Measurements from ENCODE around the gene CCDC63. TPM values are rescaled to one million over a fixed set of nuclear protein-coding genes. Genes with fewer than 3 reads are reported as not detected.

CCDC63 gene
- total RNA-seq, 2 experiments from 2014 or later, result not detected

DNA sequence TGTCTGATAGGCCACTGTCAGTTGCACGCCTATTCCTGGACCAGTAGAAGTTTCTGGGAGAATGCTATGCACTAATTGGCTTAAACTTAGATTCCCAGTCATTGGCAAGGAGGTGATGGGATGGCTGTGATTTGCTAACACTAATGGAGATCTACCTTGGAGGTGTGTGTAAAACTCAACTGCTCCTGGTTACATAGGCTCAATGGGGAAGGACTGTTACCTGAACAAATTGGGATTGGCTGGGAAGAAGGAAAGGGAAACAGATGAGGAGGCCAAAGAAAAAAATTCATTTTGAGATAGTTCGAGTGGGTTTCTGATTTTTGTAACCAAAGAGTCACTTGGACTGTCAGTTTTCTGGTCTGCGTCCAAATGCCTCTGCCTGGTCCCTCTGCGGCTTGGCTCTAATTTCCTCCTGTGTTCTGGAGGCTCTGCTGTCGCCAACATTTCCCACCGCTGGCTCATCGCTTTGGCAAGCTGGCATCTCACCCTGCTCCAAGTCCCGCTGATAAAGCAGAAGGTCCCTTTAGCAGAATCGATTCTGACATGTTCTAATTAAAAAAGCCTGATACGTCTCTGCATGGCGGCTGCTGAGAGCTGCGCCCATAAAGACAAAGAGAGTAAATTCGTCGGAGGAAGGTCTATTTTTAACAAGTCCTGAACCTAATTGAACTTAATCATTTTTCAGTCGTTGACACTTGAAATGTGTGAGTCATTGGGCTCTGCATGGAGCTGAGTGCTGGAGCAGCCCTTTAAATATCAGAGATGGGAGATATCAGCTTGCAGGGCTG lies 2.0 kb upstream of the CCDC63 start:
- Histone ChIP-seq H3K4me2 (ENCODE audit: low read length) (no peak overlapping the region), H3K4me3 (ENCODE audit: low read depth, low read length, poor library complexity, severe bottlenecking) (no peak overlapping the region), H2AFZ (ENCODE audit: low read length) (no peak overlapping the region), H4K20me1 (ENCODE audit: insufficient read depth, low read length) (no peaks in the 10 kb centered on the region), H3K4me1 (ENCODE audit: insufficient read depth, low read length, poor library complexity, severe bottlenecking) (no peaks in the 10 kb centered on the region), H3K27ac (ENCODE audit: low read depth, low read length, poor library complexity, severe bottlenecking) (no peak overlapping the region), H3K79me2 (ENCODE audit: insufficient read depth, low read depth, low read length) (no peaks in the 10 kb centered on the region), H3K9me2 (ENCODE audit: insufficient read depth, low read length) (no peaks in the 10 kb centered on the region), H3K36me3 (ENCODE audit: insufficient read depth, low read length) (no peaks in the 10 kb centered on the region), H3K9me3 (ENCODE audit: low read length) (no peaks in the 10 kb centered on the region)
- POLR2A ChIA-PET, result interaction anchor here (0.6 kb wide), 1 partner anchor 64 kb away, joined by 3 read pairs; no protein-coding TSS in a partner anchor
- no peak for TF ChIP-seq EZH2phosphoT487 (IDR thresholded peaks at IDR 0.05; ENCODE audit: borderline replicate concordance, low read depth, low read length)
- TF ChIP-seq, protein P1, sequence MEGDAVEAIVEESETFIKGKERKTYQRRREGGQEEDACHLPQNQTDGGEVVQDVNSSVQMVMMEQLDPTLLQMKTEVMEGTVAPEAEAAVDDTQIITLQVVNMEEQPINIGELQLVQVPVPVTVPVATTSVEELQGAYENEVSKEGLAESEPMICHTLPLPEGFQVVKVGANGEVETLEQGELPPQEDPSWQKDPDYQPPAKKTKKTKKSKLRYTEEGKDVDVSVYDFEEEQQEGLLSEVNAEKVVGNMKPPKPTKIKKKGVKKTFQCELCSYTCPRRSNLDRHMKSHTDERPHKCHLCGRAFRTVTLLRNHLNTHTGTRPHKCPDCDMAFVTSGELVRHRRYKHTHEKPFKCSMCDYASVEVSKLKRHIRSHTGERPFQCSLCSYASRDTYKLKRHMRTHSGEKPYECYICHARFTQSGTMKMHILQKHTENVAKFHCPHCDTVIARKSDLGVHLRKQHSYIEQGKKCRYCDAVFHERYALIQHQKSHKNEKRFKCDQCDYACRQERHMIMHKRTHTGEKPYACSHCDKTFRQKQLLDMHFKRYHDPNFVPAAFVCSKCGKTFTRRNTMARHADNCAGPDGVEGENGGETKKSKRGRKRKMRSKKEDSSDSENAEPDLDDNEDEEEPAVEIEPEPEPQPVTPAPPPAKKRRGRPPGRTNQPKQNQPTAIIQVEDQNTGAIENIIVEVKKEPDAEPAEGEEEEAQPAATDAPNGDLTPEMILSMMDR (conservative IDR thresholded peaks at IDR 0.05; ENCODE audit: low read length), result no peak
- no TSS peak for BruUV-seq (replicated peaks)
- intact Hi-C loops (cut with micrococcal nuclease; ENCODE audit: unreplicated experiment), result no loop called here
- CTCF ChIA-PET (ENCODE audit: unreplicated experiment), result no interaction called here
- DNase-seq (ENCODE audit: low spot score), result no peak

DNA sequence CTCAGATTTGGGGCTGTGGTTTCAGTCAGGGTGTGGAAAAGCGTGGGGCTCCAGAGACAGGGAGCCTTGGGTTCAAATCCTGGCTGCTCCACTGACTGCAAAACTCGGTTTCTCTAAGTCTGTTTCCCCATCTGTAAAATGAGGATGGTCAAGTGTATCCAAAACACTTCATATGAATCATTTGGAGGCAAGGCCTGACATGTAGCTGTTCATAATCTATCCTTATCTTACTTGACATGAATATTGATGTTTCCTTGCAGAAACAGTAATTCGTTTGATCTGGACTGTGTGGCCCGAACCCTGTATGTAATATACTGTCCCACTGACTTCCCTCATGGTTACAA lies 1.5 kb upstream of the CCDC63 start:
- no peak for DNase-seq (ENCODE audit: low spot score)
- H3K4me3 ChIP-seq (ENCODE audit: low read depth, low read length, poor library complexity, severe bottlenecking), result no peak overlapping the region
- H3K4me2 ChIP-seq (ENCODE audit: low read length), result no peak overlapping the region
- H2AFZ ChIP-seq (ENCODE audit: low read length), result no peak overlapping the region
- POLR2A ChIA-PET, result interaction anchor here (0.6 kb wide), 1 partner anchor 63 kb away, joined by 3 read pairs; no protein-coding TSS in a partner anchor
- TF ChIP-seq, protein P1 (conservative IDR thresholded peaks at IDR 0.05; ENCODE audit: low read length), result no peak
- TF ChIP-seq EZH2phosphoT487 (IDR thresholded peaks at IDR 0.05; ENCODE audit: borderline replicate concordance, low read depth, low read length), result no peak
- no peaks in the 10 kb centered on the region for H3K9me2 ChIP-seq (ENCODE audit: insufficient read depth, low read length)
- CTCF ChIA-PET (ENCODE audit: unreplicated experiment), result no interaction called here
- H3K4me1 ChIP-seq (ENCODE audit: insufficient read depth, low read length, poor library complexity, severe bottlenecking), result no peaks in the 10 kb centered on the region
- no peaks in the 10 kb centered on the region for H3K79me2 ChIP-seq (ENCODE audit: insufficient read depth, low read depth, low read length)
- no peaks in the 10 kb centered on the region for H3K9me3 ChIP-seq (ENCODE audit: low read length)
- no peaks in the 10 kb centered on the region for H3K36me3 ChIP-seq (ENCODE audit: insufficient read depth, low read length)
- H4K20me1 ChIP-seq (ENCODE audit: insufficient read depth, low read length), result no peaks in the 10 kb centered on the region
- intact Hi-C loops (cut with micrococcal nuclease; ENCODE audit: unreplicated experiment), result no loop called here
- no peak overlapping the region for H3K27ac ChIP-seq (ENCODE audit: low read depth, low read length, poor library complexity, severe bottlenecking)
- no TSS peak for BruUV-seq (replicated peaks)

DNA sequence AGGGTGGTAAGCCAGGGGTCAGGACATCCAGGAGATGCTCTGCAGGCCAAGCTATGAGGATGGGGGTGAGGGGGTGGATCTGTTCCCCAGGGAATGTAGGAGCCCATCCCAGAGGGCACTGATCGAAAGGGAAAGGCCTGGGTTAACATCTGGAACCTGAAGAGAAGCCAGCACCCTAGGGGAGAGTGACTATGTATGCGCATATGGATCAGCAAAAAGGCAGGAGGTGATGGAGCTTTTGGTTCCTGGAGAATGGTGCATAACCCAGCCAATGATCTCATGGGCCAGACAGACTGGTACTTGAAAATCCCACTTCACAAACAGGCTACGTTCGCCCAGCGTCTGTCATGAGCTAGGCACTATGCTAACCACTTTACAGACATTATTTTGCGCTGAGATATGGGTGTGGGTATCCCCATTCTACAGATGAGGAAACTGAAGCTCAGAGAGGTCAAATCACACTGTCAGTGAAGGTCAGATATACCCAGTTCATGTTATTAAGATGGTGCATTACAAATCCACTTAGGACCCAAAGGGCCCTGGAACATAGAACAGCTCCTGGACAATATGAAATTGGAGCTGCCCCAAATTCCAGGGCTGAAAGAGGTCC lies 1.6 kb downstream of the CCDC63 start:
- CTCF ChIA-PET (ENCODE audit: unreplicated experiment), result no interaction called here
- H3K9me2 ChIP-seq (ENCODE audit: insufficient read depth, low read length), result no peaks in the 10 kb centered on the region
- H3K27ac ChIP-seq (ENCODE audit: low read depth, low read length, poor library complexity, severe bottlenecking), result no peak overlapping the region
- POLR2A ChIA-PET, result interaction anchor here (0.6 to 1.1 kb wide), 3 partner anchors 13 to 222 kb away, joined by 3 to 4 read pairs (median 4); no protein-coding TSS in a partner anchor
- no peak overlapping the region for H3K4me3 ChIP-seq (ENCODE audit: low read depth, low read length, poor library complexity, severe bottlenecking)
- H3K9me3 ChIP-seq (ENCODE audit: low read length), result no peaks in the 10 kb centered on the region
- H3K4me1 ChIP-seq (ENCODE audit: insufficient read depth, low read length, poor library complexity, severe bottlenecking), result no peaks in the 10 kb centered on the region
- no peak for DNase-seq (ENCODE audit: low spot score)
- intact Hi-C loops (cut with micrococcal nuclease; ENCODE audit: unreplicated experiment), result no loop called here
- H4K20me1 ChIP-seq (ENCODE audit: insufficient read depth, low read length), result no peaks in the 10 kb centered on the region
- H3K36me3 ChIP-seq (ENCODE audit: insufficient read depth, low read length), result no peaks in the 10 kb centered on the region
- no peak overlapping the region for H2AFZ ChIP-seq (ENCODE audit: low read length)
- H3K4me2 ChIP-seq (ENCODE audit: low read length), result no peak overlapping the region
- H3K79me2 ChIP-seq (ENCODE audit: insufficient read depth, low read depth, low read length), result no peaks in the 10 kb centered on the region
- TF ChIP-seq, protein P1 (conservative IDR thresholded peaks at IDR 0.05; ENCODE audit: low read length), result no peak
- TF ChIP-seq EZH2phosphoT487 (IDR thresholded peaks at IDR 0.05; ENCODE audit: borderline replicate concordance, low read depth, low read length), result no peak
- no TSS peak for BruUV-seq (replicated peaks)

All from OCI-LY7 (cell line).